ENCODE results near the gene ETV3L. TPM values are rescaled to one million over a fixed set of nuclear protein-coding genes. Genes with fewer than 3 reads are reported as not detected.

ETV3L gene
- total and polyA plus RNA-seq, 2 of the 8 experiments (the other 6 are each of a cell fraction or from before 2014, with no cell fraction given): 0.17 to 0.26 TPM

DNA sequence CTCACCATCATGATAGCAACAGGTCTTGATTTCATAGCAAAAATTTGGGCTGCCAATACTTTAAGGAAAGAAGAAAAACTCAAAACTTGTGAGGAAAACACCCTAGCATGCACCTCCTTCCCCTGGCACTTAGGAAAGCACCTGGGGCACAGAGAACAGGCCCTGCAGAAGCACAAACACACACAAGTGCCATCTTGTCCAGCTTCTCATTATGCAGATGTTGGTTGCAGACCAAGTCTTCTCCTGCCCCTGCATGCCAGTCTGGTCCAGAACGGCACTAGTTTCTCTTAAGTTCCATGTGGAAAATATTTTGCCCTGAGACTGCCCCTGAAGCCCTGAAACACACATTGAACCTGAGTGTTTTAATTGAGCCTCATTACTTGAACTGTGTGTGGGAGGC lies 44.9 kb upstream of the ETV3L start:
- Histone ChIP-seq H2BK12ac (ENCODE audit: low read depth, low read length) (no peak overlapping the region), H2AK5ac (ENCODE audit: low read depth, low read length) (no peak overlapping the region), H2BK20ac (ENCODE audit: low read length) (no peak overlapping the region), H2BK15ac (ENCODE audit: low read length) (no peak overlapping the region), H3K4ac (replicated peaks; ENCODE audit: insufficient read length, low read depth, low read length) (no peak overlapping the region), H2AFZ (ENCODE audit: low read length) (no peak overlapping the region), H3K4me1 (replicated peaks in 1 of 4; ENCODE audit: control insufficient read depth in 3 of 4, insufficient read depth in 4 of 4, low read length in 3 of 4) (peaks cover 0 to 6% (median 4%) of the 10 kb centered on the region in 4 experiments; a peak in 4 of 7 replicates), H4K5ac (ENCODE audit: insufficient read length, low read depth, low read length) (no peak overlapping the region), H3K9ac (replicated peaks in 1 of 4; ENCODE audit: extremely low read depth in 1 of 4, low read depth in 3 of 4, low read length in 3 of 4) (no peak overlapping the region), H2BK5ac (ENCODE audit: low read depth, low read length) (no peak overlapping the region), H3K27me3 (replicated peaks in 1 of 4; ENCODE audit: control insufficient read depth in 3 of 4, extremely low read depth in 1 of 4, insufficient read depth in 3 of 4, low read length in 3 of 4) (peaks cover 0 to 1% (median 0%) of the 10 kb centered on the region in 4 experiments; a peak in 1 of 7 replicates), H3K36me3 (ENCODE audit: control insufficient read depth in 2 of 4, insufficient read depth in 4 of 4, low read length in 3 of 4) (no peaks in the 10 kb centered on the region), H3K56ac (replicated peaks; ENCODE audit: insufficient read length, low read depth, low read length) (no peak overlapping the region), H3K27ac (ENCODE audit: low read depth, low read length) (no peak overlapping the region), H3K79me1 (ENCODE audit: low read depth, low read length) (no peaks in the 10 kb centered on the region), H3K23me2 (ENCODE audit: low read depth, low read length) (no peaks in the 10 kb centered on the region), H3K23ac (ENCODE audit: insufficient read length) (no peak overlapping the region), H3K4me3 (ENCODE audit: extremely low read depth in 1 of 4, insufficient read depth in 2 of 4, low read depth in 3 of 4, low read length in 4 of 4) (no peak overlapping the region), H3K14ac (ENCODE audit: insufficient read length) (no peak overlapping the region), H4K20me1 (replicated peaks in 1 of 2; ENCODE audit: control insufficient read depth in 1 of 2, insufficient read depth in 2 of 2, low read length in 2 of 2) (no peaks in the 10 kb centered on the region), H3K79me2 (ENCODE audit: control insufficient read depth in 1 of 2, insufficient read depth in 2 of 2, low read length in 2 of 2) (no peaks in the 10 kb centered on the region), H3K4me2 (ENCODE audit: insufficient read depth in 1 of 2, low read depth in 2 of 2, low read length in 2 of 2) (no peak overlapping the region), H4K8ac (ENCODE audit: extremely low read depth, insufficient read depth, low read length) (no peak overlapping the region), H3K9me3 (ENCODE audit: insufficient read depth in 2 of 2, low read depth in 1 of 2, low read length in 1 of 2) (no peaks in the 10 kb centered on the region), H2BK120ac (replicated peaks; ENCODE audit: low read depth, low read length) (no peak overlapping the region), H4K91ac (replicated peaks; ENCODE audit: insufficient read length, low read length) (no peak overlapping the region), H3K18ac (ENCODE audit: extremely low read depth, low read length) (no peak overlapping the region)
- no peak for DNase-seq (ENCODE audit: low read depth in 1 of 2, low spot score in 2 of 2)
- 95% methylated on average over 1 of the region's 1 CpG; no CpG with 5 or more reads in 1 of the 2 experiments for WGBS, 2 experiments (ENCODE audit: extremely low coverage in 1 of 2, insufficient coverage in 1 of 2, insufficient read length in 1 of 2, insufficient replicate concordance in 2 of 2, low coverage in 1 of 2, low lambda C conversion rate in 2 of 2, missing lambda C conversion rate in 1 of 2)
- ChIA-PET POLR2A (ENCODE audit: partially characterized antibody) (no interaction called here), CTCF (ENCODE audit: partially characterized antibody) (interaction anchor here (16.2 kb wide), 1 partner anchor 9 kb away, joined by 187 read pairs; no protein-coding TSS in a partner anchor)
- TF ChIP-seq SIRT6 (IDR thresholded peaks at IDR 0.05; ENCODE audit: low read length) (no peak), TEAD4 (IDR thresholded peaks at IDR 0.05; ENCODE audit: low read depth, low read length) (no peak), SIN3A (conservative IDR thresholded peaks at IDR 0.05 in 1 of 2, IDR thresholded peaks at IDR 0.05 in 1 of 2; ENCODE audit: low read depth in 1 of 2, low read length in 2 of 2) (no peak), CHD1 (IDR thresholded peaks at IDR 0.05; ENCODE audit: low read depth, low read length) (no peak), BRCA1 (IDR thresholded peaks at IDR 0.05; ENCODE audit: low read depth, low read length) (no peak)
- FAIRE-seq: no peak
